Gastrocnemius medialis (tissue), 4 donors: Measurements from ENCODE around the gene MED27. TPM values are rescaled to one million over a fixed set of nuclear protein-coding genes. Genes with fewer than 3 reads are reported as not detected.

Source experiments
- ATAC-seq, 2 donors: fragments of 150-250 bp; one replicate each; pipeline ENCODE4 v1.9.1; 2016
- DNase-seq, 2 donors: peaks; one replicate each; pipeline ENCODE4 v3.0.0-alpha.2; 2019
- H3K27ac ChIP-seq, 4 donors: fragments of 200-600 bp; sonication (generic); 1 replicate in 1 of 4; 2 replicates in 3 of 4; pipeline ENCODE4 v1.5.1; 2016 to 2018; ENCODE audit warnings: mild to moderate bottlenecking in 2 of 4, moderate library complexity in 1 of 4
- H3K27me3 ChIP-seq, 3 donors: fragments of 200-600 bp; sonication (generic) in 2 of 3; 1 replicate in 1 of 3; 2 replicates in 2 of 3; pipeline versions ENCODE4 v1.5.1 to v1.6.0; 2016 to 2019; ENCODE audit warnings: mild to moderate bottlenecking in 1 of 3, moderate library complexity in 1 of 3
- H3K36me3 ChIP-seq, 2 donors: fragments of 200-600 bp; sonication (generic) in 1 of 2; one replicate each; pipeline ENCODE4 v1.5.1; 2017 to 2018
- H3K4me1 ChIP-seq, 2 donors: fragments of 200-600 bp; sonication (generic) in 1 of 2; one replicate each; pipeline ENCODE4 v1.5.1; 2016 to 2017; ENCODE audit warnings: mild to moderate bottlenecking in 2 of 2
- H3K4me3 ChIP-seq, 4 donors: fragments of 200-600 bp; sonication (generic) in 3 of 4; 1 replicate in 1 of 4; 2 replicates in 3 of 4; pipeline ENCODE4 v1.5.1; 2016 to 2019; ENCODE audit warnings: mild to moderate bottlenecking in 2 of 4
- H3K9me3 ChIP-seq, 3 donors: fragments of 200-600 bp; sonication (generic) in 2 of 3; 1 replicate in 1 of 3; 2 replicates in 2 of 3; pipeline ENCODE4 v1.5.1; 2016 to 2019
- POLR2A ChIP-seq, 2 donors: fragments of 450-650 bp; IDR thresholded peaks; one replicate each; pipeline ENCODE4 v1.6.1; 2017; ENCODE audit warnings: antibody characterized with exemption in 2 of 2, mild to moderate bottlenecking in 2 of 2, moderate library complexity in 2 of 2
- in situ Hi-C, 4 donors: fragments of 200-750 bp; cut with MboI; loops; one replicate each; pipeline versions ENCODE4 v1.15.0 to v1.8.0; 2017; ENCODE audit warnings: low sequenced_read_pairs in 4 of 4
- intact Hi-C: fragments of 100-400 bp; cut with DNase I; formaldehyde crosslinking; loops from one replicate; pipeline ENCODE4 v1.15.1; 2023; ENCODE audit warnings: low total_unique reads
- total RNA-seq, 4 donors: library from RNA; depleted of rRNA; stranded (reverse); fragments of >200 nt; gene quantifications; one replicate each; pipeline versions ENCODE4 v1.1.0 to v1.2.3, GENCODE V29; 2016
- TF ChIP-seq, protein P1 (sequence below), 5 experiments: fragments of 450-650 bp in 3 of 5; fragments of 200-600 bp in 2 of 5; sonication (generic) in 2 of 5; IDR thresholded peaks in 4 of 5; conservative IDR thresholded peaks in 1 of 5; 1 replicate in 4 of 5; 2 replicates in 1 of 5; pipeline ENCODE4 v1.5.1; 2016 to 2019; ENCODE audit warnings: antibody characterized with exemption in 5 of 5, mild to moderate bottlenecking in 3 of 5, moderate library complexity in 3 of 5

MED27 gene
- total RNA-seq, 4 donors from 2014 or later = 11.6 to 20.3 (median 13.9) TPM

- TF ChIP-seq POLR2A (IDR thresholded peaks at IDR 0.05) = no peak
- TF ChIP-seq, protein P1, sequence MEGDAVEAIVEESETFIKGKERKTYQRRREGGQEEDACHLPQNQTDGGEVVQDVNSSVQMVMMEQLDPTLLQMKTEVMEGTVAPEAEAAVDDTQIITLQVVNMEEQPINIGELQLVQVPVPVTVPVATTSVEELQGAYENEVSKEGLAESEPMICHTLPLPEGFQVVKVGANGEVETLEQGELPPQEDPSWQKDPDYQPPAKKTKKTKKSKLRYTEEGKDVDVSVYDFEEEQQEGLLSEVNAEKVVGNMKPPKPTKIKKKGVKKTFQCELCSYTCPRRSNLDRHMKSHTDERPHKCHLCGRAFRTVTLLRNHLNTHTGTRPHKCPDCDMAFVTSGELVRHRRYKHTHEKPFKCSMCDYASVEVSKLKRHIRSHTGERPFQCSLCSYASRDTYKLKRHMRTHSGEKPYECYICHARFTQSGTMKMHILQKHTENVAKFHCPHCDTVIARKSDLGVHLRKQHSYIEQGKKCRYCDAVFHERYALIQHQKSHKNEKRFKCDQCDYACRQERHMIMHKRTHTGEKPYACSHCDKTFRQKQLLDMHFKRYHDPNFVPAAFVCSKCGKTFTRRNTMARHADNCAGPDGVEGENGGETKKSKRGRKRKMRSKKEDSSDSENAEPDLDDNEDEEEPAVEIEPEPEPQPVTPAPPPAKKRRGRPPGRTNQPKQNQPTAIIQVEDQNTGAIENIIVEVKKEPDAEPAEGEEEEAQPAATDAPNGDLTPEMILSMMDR (IDR thresholded peaks at IDR 0.05 in 4 of 5, conservative IDR thresholded peaks at IDR 0.05 in 1 of 5) = no peak
- Histone ChIP-seq H3K36me3 (no peaks in the 10 kb centered on the region), H3K27me3 (no peaks in the 10 kb centered on the region), H3K9me3 (no peaks in the 10 kb centered on the region), H3K27ac (no peak overlapping the region), H3K4me1 (peaks cover 12 to 13% of the 10 kb centered on the region in 2 donors), H3K4me3 (no peak overlapping the region)
- in situ Hi-C loops = no loop called here
- DNase-seq (no peak), ATAC-seq (no peak)
- intact Hi-C loops = no loop called here
Observed at GRCh38 chr9:131927091-131927490, 152.6 kb downstream of the MED27 start.

DNA sequence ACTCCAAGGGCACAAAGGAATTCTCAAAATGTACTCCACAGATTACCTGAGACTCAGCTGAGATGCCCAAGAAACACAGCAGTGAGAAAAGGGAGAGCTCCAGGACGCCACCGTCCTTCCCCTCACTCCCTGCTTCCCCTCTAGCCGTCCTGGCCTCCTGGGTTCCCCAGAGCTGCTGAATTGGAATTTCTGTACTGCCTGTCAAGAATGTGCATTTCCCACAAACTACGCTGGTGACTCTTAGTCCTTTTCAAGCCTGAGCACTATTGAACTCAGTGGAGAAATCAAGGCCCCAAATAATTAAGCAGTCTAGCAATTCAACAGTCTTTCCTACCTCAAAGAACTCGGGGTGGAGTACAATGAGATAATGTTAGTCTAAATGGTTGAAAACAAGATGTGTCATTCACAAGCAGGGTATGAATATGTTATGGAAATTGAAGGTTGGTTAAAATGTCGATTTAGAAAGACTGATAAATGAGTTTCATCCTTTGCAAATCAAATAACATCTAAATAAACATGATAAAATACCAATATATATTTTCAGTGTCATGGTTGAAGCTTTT lies 153.2 kb downstream of the MED27 start:
- no peaks in the 10 kb centered on the region for H3K36me3 ChIP-seq
- no peaks in the 10 kb centered on the region for H3K9me3 ChIP-seq
- H3K27ac ChIP-seq = no peak overlapping the region
- no peak overlapping the region for H3K4me3 ChIP-seq
- in situ Hi-C loops (no loop called here), intact Hi-C loops (no loop called here)
- no peak for ATAC-seq
- H3K4me1 ChIP-seq = peaks cover 12 to 13% of the 10 kb centered on the region in 2 donors
- TF ChIP-seq POLR2A (IDR thresholded peaks at IDR 0.05) = no peak
- TF ChIP-seq, protein P1 (IDR thresholded peaks at IDR 0.05 in 4 of 5, conservative IDR thresholded peaks at IDR 0.05 in 1 of 5) = no peak
- DNase-seq = no peak
- no peaks in the 10 kb centered on the region for H3K27me3 ChIP-seq

DNA sequence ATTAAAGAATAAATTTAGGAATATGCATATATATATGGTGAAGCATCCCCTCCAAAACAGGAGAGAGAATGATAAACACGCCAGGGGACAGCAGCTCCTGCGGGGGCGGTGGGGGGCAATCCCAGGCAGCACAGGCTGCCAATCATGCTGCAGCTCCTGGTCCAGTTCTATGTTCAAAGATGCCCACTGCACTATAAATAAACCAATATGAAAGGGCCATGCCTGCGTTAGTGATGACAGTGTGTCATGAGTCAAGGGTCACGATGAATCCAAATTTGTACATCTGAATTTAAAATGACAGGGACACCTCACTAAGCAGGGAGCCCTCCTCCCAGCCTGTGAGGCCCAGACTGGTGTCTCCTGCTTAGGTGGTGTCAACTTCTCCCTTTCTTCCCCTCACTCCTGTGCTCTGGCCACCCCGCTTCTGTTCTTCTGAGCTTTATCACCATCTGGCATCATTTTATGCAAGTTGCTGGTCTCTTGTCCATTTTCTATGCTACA lies 153.9 kb downstream of the MED27 start:
- intact Hi-C loops (no loop called here), in situ Hi-C loops (no loop called here)
- ATAC-seq (no peak), DNase-seq (no peak)
- H3K27me3 ChIP-seq = no peaks in the 10 kb centered on the region
- H3K27ac ChIP-seq = no peak overlapping the region
- TF ChIP-seq POLR2A (IDR thresholded peaks at IDR 0.05) = no peak
- TF ChIP-seq, protein P1 (IDR thresholded peaks at IDR 0.05 in 4 of 5, conservative IDR thresholded peaks at IDR 0.05 in 1 of 5) = no peak
- H3K36me3 ChIP-seq = no peaks in the 10 kb centered on the region
- no peaks in the 10 kb centered on the region for H3K9me3 ChIP-seq
- peaks cover 12 to 13% of the 10 kb centered on the region in 2 donors for H3K4me1 ChIP-seq
- no peak overlapping the region for H3K4me3 ChIP-seq

- Histone ChIP-seq H3K9me3 (no peaks in the 10 kb centered on the region), H3K27ac (no peak overlapping the region), H3K4me1 (peaks cover 12 to 13% of the 10 kb centered on the region in 2 donors), H3K36me3 (no peaks in the 10 kb centered on the region), H3K4me3 (no peak overlapping the region), H3K27me3 (no peaks in the 10 kb centered on the region)
- in situ Hi-C loops (no loop called here), intact Hi-C loops (no loop called here)
- ATAC-seq = no peak
- TF ChIP-seq, protein P1 (IDR thresholded peaks at IDR 0.05 in 4 of 5, conservative IDR thresholded peaks at IDR 0.05 in 1 of 5) = no peak
- no peak for TF ChIP-seq POLR2A (IDR thresholded peaks at IDR 0.05)
- DNase-seq = no peak
Observed at GRCh38 chr9:131923766-131924165, 155.9 kb downstream of the MED27 start.
